NCI-H1694 (cell line): ENCODE data around the gene OIT3.
"Not testable (repeated sequence)": the region's sequence is repeated elsewhere in the genome, so short reads cannot be mapped to it uniquely, and the experiment has no call there.

Experiments
- DNase-seq: peaks from one replicate; lab custom pipeline; 2025; lab: John Stamatoyannopoulos, UW

OIT3 gene

DNA sequence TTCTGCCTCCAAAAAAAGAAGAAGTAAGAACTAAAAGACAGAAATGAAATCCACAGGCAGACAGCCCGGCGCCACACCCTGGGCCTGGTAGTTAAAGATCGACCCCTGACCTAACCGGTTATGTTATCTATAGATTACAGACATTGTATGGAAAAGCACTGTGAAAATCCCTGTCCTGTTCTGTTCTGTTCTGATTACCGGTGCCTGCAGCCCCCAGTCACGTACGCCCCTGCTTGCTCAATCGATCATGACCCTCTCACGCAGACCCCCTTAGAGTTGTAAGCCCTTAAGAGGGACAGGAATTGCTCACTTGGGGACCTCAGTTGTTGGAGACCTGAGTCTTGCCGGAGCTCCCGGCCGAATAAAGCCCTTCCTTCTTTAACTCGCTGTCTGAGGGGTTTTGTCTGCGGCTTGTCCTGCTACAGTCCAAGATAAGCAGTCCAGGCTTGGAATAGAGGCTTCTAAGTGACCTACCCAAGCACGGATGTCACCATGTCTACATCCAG lies 10.5 kb downstream of the OIT3 start:
- DNase-seq, result not testable (repeated sequence)

DNA sequence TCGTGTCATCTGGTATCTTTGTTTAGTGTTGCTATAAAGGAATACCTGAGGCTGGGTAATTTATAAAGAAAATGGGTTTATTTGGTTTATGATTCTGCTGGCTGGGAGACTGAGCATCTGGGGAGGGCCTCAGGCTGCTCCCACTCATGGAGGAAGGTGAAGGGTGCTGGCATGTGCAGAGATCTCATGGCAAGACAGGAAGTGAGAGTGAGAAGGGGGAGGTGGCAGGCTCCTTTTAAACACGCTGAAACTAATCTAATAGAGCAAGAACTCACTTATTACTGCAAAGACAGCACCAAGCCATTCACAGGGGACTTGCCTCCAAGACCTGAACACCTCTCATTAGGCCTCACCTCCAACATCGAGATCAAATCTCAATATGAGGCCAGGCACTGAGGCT lies 11.3 kb downstream of the OIT3 start:
- DNase-seq, result no peak

DNA sequence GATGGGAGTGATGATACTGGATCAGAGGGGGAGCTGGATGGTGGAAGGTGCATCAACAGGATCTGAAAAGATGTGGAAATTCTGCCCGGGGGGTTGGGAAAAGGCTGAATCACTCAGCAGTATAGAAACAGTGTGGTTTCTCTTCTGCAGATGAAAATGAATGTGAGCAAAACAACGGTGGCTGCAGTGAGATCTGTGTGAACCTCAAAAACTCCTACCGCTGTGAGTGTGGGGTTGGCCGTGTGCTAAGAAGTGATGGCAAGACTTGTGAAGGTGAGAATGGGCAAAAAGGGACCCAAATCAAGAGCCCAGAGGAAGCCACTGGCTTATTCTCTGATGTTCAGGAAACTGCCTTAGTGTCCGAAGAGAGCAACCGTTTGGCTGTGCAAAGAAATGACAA lies 12.9 kb downstream of the OIT3 start:
- DNase-seq, result no peak

- DNase-seq, result no peak
These were observed 17.2 kb downstream of the OIT3 start for GRCh38 chr10:72910705-72911104.

DNA sequence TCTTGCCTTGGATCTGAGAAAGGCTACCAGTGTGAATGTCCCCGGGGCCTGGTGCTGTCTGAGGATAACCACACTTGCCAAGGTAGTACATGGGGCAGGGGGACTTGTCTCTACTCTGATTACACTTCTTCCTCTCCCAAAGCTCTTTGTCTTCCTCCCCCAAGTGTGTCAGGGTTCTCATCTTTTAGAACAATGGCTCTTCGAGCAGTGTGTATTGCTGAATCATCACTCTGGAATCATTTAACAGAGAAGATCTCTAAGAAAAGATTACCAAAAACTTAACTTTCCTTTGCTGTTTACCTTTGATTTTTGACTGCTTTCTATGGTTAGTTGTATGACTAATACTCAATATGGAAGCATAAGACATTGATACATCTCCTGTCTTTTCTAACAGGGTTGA lies 18.2 kb downstream of the OIT3 start:
- DNase-seq, result no peak

GRCh38 chr10:72912736-72913135 lies 19.2 kb downstream of the OIT3 start:
- DNase-seq, result no peak

- no peak for DNase-seq
These were observed 19.7 kb downstream of the OIT3 start for GRCh38 chr10:72913287-72913686.

- not testable (repeated sequence) for DNase-seq
These were observed 23.7 kb downstream of the OIT3 start for GRCh38 chr10:72917201-72917600.

DNA sequence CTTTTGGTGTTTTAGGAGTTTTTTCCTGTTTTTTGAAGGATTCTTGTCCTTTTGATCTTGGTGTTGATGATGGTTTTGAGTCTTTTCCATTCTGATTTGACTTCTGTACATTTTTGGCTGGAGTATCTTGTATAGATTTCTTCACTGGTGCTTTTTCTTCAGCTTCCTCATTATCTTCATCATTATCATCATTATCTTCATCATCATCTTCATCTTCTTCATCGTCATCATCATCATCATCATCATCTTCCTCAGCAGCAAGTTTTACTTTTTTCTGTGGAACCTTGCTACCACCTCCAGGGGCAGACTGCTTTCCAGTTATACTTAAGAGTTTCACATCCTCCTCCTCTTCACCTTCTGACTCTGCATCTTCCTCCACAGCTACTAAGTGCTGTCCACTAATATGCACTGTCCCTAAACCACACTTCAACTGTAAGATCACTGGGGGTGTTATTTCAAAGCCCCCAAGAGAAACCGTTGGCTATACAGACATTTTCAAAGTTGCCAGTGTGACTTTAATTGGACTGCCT lies 24.3 kb downstream of the OIT3 start:
- not testable (repeated sequence) for DNase-seq

DNA sequence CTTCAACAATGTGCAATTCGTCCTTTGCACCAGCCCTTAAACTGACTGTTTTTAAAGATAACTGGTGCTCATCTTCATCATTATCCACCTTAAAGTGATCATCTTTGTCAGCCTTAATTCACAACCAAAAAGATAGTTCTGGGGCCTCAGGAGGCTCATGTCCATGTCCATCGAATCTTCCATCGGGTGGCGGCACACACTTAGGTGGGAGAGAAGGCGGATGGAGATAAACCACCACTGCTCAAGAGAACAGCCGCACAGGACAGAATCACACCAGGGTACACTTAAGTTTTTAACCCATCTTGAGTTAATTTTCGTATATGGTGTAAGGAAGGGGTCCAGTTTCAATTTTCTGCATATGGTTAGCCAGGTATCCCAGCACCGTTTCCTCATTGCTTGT lies 24.8 kb downstream of the OIT3 start:
- no peak for DNase-seq

GRCh38 chr10:72921147-72921683 lies 27.7 kb downstream of the OIT3 start:
- DNase-seq, result not testable (repeated sequence)

- no peak for DNase-seq
These were observed 30.8 kb downstream of the OIT3 start for GRCh38 chr10:72924351-72924750.

DNA sequence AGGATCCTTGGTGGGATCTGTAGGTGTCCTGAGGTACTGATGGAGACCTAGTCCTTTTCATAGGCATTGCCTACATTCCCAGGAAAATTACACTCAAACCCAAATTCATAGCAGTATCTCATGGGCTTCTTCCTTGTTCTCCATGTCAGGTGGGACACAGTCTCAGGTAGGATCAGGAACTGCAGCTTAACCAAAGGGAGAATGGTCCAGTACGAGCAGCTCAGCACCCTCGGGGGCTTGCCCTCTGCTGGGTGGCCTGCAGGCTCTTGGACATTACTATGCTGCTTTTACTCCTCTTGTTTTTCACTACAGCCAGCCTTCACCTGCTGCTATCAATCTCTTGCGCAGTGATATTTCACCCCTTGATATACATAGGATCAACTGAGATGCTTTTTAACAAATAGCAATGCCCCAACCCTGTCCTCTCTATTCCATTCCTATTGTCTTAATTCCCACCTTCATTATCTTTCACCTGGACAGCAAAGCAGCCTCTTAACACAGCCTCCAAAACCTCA lies 32.5 kb downstream of the OIT3 start:
- DNase-seq, result no peak

- DNase-seq, result no peak
These were observed 33.9 kb downstream of the OIT3 start for GRCh38 chr10:72927485-72927884.

DNA sequence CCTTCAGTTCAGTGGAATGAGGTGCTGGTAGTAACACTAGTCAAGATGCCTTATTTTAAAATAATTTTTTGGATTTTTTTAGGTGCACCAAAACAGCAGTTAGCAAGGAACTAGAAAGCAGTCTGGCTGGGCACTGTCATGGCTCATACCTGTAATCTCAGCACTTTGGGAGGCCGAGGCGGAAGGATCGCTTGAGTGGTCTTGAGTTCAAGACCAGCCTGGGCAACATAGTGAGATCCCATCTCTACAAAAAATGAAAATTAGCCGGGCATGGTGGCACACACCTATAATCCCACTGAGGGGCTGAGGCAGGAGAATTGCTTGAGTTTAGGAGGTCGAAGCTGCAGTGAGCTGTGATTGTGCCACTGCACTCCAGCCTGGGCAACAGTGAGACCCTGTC lies 35.3 kb downstream of the OIT3 start:
- DNase-seq, result no peak

DNA sequence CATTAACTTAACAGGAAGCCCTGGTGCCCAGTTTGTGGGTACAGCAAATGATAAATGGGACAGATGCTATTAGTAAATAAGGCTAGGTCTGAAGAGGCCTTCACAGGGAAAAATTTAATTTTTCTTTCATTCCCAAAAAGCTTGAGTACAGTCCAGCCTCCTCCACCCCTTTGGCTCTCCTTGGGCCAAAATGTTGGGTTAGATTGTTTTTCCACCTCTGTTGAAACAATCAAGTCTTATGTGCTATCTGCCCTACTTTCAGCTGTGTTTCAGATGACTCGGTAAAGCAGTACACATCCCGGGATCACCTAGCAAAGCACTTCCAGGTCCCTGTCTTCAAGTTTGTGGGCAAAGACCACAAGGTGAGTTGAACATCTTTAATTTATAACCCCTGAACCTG lies 36.7 kb downstream of the OIT3 start:
- no peak for DNase-seq

DNA sequence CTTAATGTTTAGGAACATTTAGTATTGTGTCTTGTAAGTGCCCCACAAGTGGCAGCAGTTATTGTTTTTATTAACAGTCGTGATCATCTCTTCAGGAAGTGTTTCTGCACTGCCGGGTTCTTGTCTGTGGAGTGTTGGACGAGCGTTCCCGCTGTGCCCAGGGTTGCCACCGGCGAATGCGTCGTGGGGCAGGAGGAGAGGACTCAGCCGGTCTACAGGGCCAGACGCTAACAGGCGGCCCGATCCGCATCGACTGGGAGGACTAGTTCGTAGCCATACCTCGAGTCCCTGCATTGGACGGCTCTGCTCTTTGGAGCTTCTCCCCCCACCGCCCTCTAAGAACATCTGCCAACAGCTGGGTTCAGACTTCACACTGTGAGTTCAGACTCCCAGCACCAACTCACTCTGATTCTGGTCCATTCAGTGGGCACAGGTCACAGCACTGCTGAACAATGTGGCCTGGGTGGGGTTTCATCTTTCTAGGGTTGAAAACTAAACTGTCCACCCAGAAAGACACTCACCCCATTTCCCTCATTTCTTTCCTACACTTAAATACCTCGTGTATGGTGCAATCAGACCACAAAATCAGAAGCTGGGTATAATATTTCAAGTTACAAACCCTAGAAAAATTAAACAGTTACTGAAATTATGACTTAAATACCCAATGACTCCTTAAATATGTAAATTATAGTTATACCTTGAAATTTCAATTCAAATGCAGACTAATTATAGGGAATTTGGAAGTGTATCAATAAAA lies 38.9 kb downstream of the OIT3 start:
- no peak for DNase-seq

DNA sequence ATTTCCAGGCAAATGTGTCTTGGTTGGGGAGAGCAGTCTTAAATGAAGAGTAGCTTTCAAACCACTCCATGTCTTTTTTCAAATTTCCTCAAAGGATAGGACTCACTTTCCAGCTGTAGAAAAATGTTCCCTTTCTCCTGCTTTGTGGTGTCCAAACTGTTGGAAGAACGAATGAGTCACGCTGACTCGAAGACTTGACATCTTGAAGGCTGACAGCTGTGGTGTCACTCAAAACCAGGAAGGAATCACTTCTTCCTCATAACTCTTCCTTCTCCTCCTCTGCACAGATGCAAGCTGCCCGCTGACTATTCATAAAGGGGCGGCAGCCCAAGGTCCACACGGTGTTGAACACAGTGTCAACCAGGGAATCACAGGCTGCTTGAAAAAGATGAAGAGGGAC lies 41.8 kb downstream of the OIT3 start:
- DNase-seq, result no peak

DNA sequence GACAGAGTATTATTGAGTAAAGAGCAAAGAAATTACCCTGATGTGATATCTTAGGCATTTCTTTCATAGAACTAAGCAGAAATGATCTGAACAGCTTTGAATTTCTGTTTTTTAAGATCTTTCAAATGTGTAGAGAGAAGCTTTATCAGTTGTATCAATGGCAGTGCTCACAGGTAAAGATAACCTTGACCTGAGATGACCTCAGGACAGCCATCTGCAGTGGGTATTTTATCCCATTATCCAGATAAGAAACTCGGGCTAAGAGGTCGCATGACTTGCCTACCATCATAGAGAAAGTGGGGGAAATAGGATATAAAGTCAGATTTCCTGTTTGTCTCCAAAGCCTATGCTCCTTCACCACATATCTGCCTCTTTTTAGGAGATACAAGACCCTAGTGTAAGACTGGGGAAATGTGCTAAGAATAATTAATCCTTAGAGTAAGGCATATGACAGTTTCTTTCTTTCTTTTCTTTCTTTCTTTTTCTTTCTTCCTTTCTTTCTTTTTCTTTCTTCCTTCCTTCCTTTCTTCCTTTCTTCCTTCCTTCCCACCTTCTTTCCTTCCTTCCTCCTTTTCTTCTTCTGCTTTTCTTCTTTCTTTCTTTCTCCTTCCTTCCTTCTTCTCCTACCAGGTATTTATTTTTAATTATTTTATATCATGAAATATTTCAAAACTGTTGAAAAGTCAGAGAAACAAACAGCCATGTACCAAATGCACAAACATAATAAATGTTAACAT lies 50.1 kb downstream of the OIT3 start:
- no peak for DNase-seq

DNA sequence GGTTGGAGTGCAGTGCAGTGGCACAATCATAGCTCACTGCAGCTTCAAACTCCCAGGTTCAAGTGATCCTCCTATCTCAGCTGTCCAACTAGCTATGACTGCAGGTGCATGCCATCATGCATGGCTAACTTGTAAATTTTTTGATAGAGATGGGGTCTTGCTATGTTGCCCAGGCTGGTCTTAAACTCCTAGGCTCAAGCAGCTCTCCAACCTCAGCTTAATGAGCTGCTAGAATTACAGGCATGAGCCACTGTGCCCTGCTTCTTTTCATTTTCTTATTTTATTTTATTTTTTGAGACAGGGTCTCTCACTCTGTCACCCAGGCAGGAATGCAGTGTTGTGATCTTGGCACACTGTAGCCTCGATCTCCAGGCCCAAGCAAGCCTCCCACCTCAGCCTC lies 53.4 kb downstream of the OIT3 start:
- DNase-seq, result no peak

GRCh38 chr10:72948762-72949161 lies 55.2 kb downstream of the OIT3 start:
- no peak for DNase-seq

DNA sequence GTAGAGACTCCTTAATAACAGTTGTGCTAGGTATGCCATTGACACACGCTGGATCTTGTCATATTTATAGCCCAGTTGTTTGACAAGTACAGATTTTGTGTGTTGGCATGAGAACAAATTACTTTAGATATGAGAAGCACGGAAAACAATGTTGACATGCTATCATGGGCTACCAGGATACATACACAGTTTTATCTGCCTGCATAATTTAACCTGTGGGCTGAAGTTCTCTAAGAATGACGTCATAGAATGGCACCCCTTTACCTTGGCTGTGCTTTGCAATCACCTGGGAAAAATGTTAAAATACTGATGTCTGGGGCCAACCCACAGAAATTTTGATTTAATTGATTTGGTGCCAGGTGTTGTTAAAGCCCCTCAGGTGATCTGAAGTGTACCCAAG lies 58.2 kb downstream of the OIT3 start:
- DNase-seq, result no peak

GRCh38 chr10:72952189-72952588 lies 58.6 kb downstream of the OIT3 start:
- DNase-seq, result no peak
